ENCODE measurements around the gene EXD3. TPM values are rescaled to one million over a fixed set of nuclear protein-coding genes. Genes with fewer than 3 reads are reported as not detected.

The EXD3 gene
- total and polyA plus RNA-seq, 2 of the 13 experiments (the other 11 are each of a cell fraction or from before 2014, with no cell fraction given), result 2.7 to 4.8 TPM

GRCh38 chr9:137301081-137301947 is 121.6 kb downstream of the EXD3 start (continued):
- TF ChIP-seq GABPB1 (CRISPR knock-in tag; IDR thresholded peaks at IDR 0.05) (peak; percentile 25; the same call in 1 of the 2 replicates), ZNF484 (CRISPR knock-in tag; IDR thresholded peaks at IDR 0.05; ENCODE audit: borderline replicate concordance, low read depth) (no peak), TBP (CRISPR knock-in tag; IDR thresholded peaks at IDR 0.05) (no peak), NCOA1 (CRISPR knock-in tag; IDR thresholded peaks at IDR 0.05) (no peak), TCF12 (IDR thresholded peaks at IDR 0.05) (no peak), TCF12 (CRISPR knock-in tag; IDR thresholded peaks at IDR 0.05) (0 out of 2 replicates have a peak, but pooled peaks have one; percentile 33), RERE (CRISPR knock-in tag; IDR thresholded peaks at IDR 0.05; ENCODE audit: low read depth) (no peak), ZNF280B (CRISPR knock-in tag; IDR thresholded peaks at IDR 0.05; ENCODE audit: borderline replicate concordance) (0 out of 2 replicates have a peak, but pooled peaks have one; percentile 29), ELF3 (CRISPR knock-in tag; IDR thresholded peaks at IDR 0.05) (no peak), ATF6 (CRISPR knock-in tag; conservative IDR thresholded peaks at IDR 0.05) (no peak), TGIF2 (CRISPR knock-in tag; IDR thresholded peaks at IDR 0.05) (no peak), EED (CRISPR knock-in tag; IDR thresholded peaks at IDR 0.05) (peak; percentile 36; the same call in 1 of the 2 replicates), KLF11 (CRISPR knock-in tag; IDR thresholded peaks at IDR 0.05) (no peak), ZNF382 (CRISPR knock-in tag; IDR thresholded peaks at IDR 0.05; ENCODE audit: borderline replicate concordance) (no peak), ZNF543 (CRISPR knock-in tag; IDR thresholded peaks at IDR 0.05) (no peak), SIN3B (IDR thresholded peaks at IDR 0.05; ENCODE audit: low read length) (no peak), ZBTB38 (CRISPR knock-in tag; IDR thresholded peaks at IDR 0.05) (0 out of 2 replicates have a peak, but pooled peaks have one; percentile 21), CREB1 (IDR thresholded peaks at IDR 0.05) (no peak), CREB1 (CRISPR knock-in tag; IDR thresholded peaks at IDR 0.05) (no peak), LCORL (IDR thresholded peaks at IDR 0.05) (no peak), LCORL (CRISPR knock-in tag; IDR thresholded peaks at IDR 0.05) (no peak)
